ENCODE results near the gene HPCAL1.

- TF ChIP-seq EZH2 (IDR thresholded peaks at IDR 0.05; ENCODE audit: insufficient read depth, low read length) (no peak), CTCF (IDR thresholded peaks at IDR 0.05; ENCODE audit: insufficient read depth, low read depth, low read length) (no peak)
These were observed 84.3 kb downstream of the HPCAL1 start for GRCh38 chr2:10387033-10387432.
